Measurements from ENCODE around the gene QSOX2.

GRCh38 chr9:136192289-136193126, 53.1 kb downstream of the QSOX2 start:
- TF ChIP-seq CTCF (IDR thresholded peaks at IDR 0.05; ENCODE audit: low read depth, low read length, missing input control) (no peak), MAX (IDR thresholded peaks at IDR 0.05) (no peak), RAD21 (IDR thresholded peaks at IDR 0.05) (no peak), TAF1 (conservative IDR thresholded peaks at IDR 0.05) (no peak), SP1 (IDR thresholded peaks at IDR 0.05) (no peak), JUND (IDR thresholded peaks at IDR 0.05) (no peak), ZBTB33 (IDR thresholded peaks at IDR 0.05) (no peak), REST (IDR thresholded peaks at IDR 0.05) (no peak), ATF3 (IDR thresholded peaks at IDR 0.05) (no peak), EGR1 (IDR thresholded peaks at IDR 0.05; ENCODE audit: low read depth in 2 of 2) (no peak), FOXA1 (IDR thresholded peaks at IDR 0.05) (no peak), RXRA (IDR thresholded peaks at IDR 0.05) (no peak), HNF4A (conservative IDR thresholded peaks at IDR 0.05) (no peak)

All from liver (tissue), 3 donors.